B cell (primary cell): ENCODE data around the gene FLT1.

Experiments
- CTCF ChIP-seq: fragments of 200-600 bp; IDR thresholded peaks from one replicate; pipeline ENCODE4 v1.8.0; 2022; ENCODE audit warnings: antibody characterized with exemption, mild to moderate bottlenecking
- EZH2 ChIP-seq: IDR thresholded peaks from 2 replicates; pipeline ENCODE4 v1.6.1; 2012; ENCODE audit warnings: borderline replicate concordance, low read depth, mild to moderate bottlenecking, moderate library complexity, low read length; ENCODE audit not compliant: insufficient read depth, poor library complexity, severe bottlenecking

- no peak for TF ChIP-seq CTCF
- no peak for TF ChIP-seq EZH2
Measured at GRCh38 chr13:28252547-28252946, 242.4 kb downstream of the FLT1 start.
